ENCODE results near the gene TUBB3.
"Not testable (repeated sequence)": the region's sequence is repeated elsewhere in the genome, so short reads cannot be mapped to it uniquely, and the experiment has no call there.

TUBB3 gene

DNA sequence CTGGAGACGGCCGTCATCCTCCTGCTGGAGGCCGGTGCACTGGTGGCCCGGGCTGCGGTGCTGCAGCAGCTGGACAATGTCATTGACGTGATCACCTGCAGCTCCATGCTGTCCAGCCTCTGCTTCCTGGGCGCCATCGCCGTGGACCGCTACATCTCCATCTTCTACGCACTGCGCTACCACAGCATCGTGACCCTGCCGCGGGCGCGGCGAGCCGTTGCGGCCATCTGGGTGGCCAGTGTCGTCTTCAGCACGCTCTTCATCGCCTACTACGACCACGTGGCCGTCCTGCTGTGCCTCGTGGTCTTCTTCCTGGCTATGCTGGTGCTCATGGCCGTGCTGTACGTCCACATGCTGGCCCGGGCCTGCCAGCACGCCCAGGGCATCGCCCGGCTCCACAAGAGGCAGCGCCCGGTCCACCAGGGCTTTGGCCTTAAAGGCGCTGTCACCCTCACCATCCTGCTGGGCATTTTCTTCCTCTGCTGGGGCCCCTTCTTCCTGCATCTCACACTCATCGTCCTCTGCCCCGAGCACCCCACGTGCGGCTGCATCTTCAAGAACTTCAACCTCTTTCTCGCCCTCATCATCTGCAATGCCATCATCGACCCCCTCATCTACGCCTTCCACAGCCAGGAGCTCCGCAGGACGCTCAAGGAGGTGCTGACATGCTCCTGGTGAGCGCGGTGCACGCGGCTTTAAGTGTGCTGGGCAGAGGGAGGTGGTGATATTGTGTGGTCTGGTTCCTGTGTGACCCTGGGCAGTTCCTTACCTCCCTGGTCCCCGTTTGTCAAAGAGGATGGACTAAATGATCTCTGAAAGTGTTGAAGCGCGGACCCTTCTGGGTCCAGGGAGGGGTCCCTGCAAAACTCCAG lies 3.4 kb upstream of the TUBB3 start:
- no peak for DNase-seq

DNA sequence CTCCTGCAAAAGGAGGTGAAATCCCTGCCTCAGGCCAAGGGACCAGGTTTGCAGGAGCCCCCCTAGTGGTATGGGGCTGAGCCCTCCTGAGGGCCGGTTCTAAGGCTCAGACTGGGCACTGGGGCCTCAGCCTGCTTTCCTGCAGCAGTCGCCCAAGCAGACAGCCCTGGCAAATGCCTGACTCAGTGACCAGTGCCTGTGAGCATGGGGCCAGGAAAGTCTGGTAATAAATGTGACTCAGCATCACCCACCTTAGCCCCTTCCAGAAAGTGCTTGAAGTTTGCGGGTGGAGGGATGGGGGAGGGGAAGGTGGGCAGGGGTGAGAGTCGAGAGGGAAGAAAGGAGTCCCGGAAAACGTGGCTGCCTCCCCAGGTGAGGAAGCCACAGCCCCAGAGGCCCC lies 2.4 kb upstream of the TUBB3 start:
- no peak for DNase-seq

DNA sequence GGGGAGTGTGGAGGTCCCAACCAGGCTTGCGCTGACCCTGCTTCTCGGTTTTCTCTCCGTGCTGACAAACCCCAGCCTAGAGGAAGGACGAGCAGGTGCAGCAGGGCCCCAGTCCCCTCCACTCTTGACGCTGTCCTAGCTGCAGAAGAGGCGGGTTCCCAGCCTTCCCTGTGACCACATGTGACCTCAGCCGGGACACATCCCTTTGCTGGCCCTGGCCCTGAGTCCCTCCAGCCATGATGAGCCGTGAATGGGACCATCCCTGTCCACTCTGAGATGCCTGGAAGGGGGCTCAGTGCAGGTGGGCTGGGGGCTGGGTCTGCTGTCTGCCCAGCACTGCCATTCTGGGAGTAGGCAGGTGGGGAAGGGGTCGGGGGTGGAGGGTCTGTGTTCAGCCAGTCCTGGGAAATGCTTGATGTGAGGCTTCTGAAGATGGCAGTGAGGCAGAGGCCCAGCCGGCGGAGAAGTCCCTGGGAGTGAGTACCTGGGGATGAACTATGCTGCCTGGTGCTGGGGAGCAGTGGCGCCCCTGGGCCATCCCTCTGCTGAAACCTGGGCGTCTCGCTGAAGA lies 1.9 kb upstream of the TUBB3 start:
- DNase-seq: no peak

DNA sequence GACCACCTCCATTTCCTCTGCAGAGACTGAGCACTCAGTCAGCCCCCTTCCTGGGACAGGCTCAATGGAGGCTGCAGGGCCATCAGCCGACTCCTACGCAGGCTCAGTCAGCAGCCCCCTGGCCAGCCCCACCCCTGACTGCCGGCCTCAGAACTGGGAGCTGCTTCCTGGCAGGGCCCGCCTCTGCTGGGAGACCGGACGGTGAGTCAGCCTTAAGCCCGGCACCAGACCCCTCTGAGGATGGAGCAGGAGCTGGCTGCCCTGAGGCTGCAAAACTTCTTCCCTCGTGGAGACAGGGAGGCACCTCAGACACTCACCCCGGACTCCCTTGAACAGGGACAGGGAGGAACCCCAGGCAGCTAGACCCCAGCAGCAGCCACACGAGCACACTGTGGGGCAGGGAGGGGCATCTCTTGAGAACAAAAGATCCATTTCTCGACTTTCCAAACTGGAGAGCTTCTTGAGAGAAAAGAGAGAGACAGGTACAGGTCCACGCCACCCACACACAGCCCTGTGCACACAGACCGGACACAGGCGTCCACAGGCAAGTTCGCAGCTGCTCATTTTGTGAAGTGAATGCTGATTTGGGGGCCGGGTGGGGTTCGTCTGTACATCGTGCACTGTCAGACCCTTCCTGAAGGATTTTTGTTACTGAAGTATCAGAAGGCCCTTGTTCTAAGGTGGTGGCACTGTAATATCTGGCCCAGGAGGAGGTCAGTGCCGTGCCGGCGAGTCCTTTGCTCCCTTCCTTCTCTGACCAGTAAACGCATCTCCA lies 1.3 kb upstream of the TUBB3 start:
- no peak for DNase-seq

DNA sequence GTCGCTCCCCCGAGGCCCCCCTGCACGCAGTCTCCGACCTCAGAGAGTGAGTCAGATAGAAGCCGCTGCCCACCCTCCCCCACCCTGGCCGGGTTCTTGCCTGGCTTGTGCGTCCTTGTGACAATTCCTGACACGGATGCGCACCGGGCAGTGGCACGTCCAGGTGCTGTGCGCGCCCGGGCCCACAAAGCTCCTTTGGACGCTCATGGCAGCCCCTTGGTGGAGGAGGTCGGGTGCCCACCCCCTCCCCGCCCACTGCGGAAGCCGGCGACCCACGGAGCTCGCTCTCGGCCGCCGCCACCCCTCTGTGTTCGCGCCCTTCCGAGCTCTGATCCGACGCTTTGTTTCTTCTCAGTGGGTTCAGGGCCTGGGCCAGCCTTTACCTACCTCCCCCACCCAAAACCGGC lies 662 bp upstream of the TUBB3 start:
- no peak for DNase-seq

DNA sequence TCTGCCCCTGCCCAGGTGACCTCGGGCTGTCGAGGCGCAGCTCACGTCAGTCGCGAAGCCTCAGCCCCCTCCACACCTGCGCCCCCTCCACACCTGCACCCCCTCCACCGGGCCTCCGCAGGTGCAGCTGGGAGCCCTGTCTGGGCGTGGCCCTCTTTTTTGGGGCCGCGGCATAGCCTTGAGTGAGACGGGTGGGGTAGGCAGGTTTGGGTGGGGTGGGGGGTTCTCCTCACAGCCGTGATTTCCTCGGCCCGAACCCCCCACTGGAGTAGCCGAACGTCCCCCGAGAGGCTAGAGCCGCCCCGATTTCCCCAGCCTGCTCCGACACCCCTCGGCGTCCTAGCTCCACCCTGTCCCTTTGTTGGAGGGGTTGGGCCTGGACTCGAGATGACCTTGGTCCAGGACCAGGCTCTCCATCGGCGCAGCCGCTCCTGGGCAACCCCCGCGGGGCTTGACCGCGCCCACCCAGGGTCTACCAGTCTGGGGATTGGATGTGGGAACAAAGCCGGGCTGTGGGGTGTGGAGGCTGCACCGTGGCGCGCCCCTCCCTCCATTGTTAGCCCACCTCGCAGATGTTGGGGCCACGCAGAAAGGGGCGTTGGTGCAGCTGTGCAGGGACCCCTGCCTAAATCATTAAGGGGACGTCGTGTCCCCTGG lies 626 bp downstream of the TUBB3 start:
- DNase-seq: no peak

DNA sequence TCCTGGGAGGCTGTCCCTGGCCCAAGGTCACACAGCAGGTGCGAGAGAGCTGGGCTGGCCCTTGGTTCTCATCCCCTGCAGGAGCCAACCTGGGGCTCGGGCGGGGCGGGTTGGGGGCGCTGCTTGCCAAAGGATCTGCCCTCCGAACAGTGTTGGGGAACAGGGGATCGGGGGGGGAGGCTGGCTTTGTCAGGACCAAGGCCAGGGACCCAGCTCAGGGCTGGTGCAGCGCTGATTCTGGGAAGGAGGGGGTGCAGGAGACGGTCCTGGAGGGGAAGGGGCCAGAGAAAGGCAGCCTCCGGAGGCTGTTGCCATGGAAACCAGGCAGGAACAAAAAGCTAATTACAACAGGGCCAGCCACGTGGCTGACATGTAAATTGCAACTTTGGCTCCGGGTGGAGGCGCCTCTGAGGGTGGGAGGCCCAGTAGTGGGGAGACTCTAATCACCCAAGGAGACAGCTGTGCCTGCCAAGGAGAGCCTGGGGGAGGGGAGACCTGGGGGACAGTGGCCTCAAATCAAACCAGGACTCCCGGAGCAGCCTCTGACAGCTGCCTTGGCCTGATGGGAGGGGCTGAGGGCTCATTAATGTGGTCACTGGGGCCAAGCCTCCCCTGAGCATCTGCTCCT lies 1.3 kb downstream of the TUBB3 start:
- no peak for DNase-seq

DNA sequence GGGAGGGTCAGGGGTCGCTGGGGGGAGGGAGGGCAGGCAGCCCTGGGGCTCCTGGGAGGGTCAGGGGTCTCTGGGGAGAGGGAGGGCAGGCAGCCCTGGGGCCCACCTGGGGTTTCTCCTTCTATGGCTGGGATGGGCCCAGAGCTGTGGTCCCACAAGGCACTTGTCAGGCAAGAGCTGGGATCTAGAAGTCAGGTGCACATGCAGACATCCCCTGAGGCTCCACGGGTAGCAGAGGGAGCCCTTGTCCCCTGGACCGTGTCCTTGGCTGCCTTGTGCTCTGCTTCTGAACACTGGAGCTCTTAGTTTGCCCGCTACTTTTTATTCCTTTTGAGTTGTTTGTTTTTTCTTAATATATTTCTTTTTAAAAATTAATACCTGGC lies 1.8 kb downstream of the TUBB3 start:
- no peak for DNase-seq

DNA sequence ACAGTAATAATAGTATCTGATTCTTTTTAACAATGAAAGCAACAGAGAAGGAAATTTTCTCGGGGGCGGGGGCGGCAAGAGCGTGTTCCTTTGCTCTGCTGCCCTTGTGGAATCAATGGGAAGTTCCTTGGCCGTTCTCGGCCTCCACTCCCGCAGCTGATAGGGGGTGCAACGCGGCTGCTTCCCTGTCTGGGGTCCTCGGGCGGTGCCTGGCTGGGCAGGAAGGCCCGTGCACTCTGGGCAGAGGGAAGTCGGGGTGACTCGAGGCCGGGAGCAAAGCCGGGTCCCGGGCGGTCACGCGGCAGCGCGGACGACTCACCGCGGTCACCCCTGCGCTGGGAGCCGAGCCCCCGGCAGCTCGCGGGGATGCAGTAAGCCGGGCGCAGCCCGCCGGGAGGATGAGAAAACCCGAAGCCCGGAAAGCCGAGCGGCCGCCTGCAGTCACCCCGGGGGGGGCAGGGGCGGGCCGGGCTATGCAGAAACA lies 2.5 kb downstream of the TUBB3 start:
- no peak for DNase-seq

DNA sequence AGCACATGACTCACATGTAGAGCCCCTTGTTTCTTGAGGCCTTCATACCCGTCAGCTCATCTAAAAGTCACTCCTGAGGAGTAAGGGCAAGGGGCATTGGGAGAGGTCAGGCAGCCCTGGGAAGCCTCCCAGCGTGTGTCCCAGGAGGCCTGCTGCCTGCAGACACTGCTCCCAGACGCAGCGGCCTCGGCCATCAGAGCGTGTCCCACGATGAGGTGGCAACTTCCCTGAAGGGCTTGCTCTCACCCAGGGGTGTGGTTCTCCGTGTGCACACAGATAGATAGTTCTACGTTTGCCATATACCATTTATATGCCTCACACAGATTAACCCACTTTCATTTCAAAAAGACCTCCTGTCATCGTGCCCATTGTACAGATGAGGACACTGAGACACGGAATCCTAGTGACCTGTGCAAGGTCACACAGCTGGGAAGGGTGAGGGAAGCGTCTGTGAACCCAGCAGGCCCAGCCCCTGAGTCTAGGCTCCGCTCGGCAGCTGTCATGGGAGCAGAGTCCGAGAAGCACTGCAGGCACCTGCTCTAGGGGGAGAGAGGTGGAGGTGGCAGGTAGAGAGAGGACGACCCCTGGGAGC lies 8.3 kb downstream of the TUBB3 start:
- no peak for DNase-seq

DNA sequence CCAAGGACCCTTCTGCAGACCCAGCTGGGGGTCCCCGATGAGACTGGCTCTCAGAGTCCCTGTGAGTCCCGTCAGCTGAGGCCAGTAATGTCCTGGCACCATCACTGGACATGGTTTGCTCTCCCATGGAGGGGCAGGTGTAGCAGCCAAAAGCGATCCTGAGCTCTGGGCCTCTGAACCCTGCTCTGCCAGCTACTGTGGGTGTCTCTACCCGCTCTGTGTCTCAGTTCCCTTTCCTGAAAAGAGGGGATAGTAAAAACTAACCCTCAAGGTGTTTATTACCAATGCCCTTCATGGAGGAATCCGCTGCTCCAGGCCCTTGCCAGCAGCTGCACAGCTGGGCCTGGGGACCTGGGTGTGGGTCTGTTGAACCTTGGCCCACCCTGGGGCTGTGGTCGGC lies 8.8 kb downstream of the TUBB3 start:
- no peak for DNase-seq

DNA sequence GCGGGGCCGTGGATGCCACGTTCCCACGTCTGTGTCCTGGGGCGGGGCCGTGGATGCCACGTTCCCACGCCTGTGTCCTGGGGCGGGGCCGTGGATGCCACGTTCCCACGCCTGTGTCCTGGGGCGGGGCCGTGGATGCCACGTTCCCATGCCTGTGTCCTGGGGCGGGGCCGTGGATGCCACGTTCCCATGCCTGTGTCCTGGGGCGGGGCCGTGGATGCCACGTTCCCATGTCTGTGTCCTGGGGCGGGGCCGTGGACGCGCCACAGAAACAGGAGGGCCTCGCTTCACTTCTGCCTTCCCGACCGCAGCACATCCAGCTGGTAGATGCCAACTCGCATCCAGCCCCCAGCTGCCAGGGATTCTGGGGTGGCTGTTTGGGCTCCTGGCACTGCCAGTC lies 10.9 kb downstream of the TUBB3 start:
- DNase-seq: not testable (repeated sequence)

DNA sequence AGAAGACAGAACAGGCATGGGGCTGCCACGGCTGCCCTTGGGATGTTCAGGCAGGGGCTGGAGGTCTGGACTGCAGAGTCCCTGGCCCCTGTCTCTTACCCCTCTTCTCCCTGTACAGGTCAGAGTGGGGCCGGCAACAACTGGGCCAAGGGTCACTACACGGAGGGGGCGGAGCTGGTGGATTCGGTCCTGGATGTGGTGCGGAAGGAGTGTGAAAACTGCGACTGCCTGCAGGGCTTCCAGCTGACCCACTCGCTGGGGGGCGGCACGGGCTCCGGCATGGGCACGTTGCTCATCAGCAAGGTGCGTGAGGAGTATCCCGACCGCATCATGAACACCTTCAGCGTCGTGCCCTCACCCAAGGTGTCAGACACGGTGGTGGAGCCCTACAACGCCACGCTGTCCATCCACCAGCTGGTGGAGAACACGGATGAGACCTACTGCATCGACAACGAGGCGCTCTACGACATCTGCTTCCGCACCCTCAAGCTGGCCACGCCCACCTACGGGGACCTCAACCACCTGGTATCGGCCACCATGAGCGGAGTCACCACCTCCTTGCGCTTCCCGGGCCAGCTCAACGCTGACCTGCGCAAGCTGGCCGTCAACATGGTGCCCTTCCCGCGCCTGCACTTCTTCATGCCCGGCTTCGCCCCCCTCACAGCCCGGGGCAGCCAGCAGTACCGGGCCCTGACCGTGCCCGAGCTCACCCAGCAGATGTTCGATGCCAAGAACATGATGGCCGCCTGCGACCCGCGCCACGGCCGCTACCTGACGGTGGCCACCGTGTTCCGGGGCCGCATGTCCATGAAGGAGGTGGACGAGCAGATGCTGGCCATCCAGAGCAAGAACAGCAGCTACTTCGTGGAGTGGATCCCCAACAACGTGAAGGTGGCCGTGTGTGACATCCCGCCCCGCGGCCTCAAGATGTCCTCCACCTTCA lies 11.7 kb downstream of the TUBB3 start:
- no peak for DNase-seq

DNA sequence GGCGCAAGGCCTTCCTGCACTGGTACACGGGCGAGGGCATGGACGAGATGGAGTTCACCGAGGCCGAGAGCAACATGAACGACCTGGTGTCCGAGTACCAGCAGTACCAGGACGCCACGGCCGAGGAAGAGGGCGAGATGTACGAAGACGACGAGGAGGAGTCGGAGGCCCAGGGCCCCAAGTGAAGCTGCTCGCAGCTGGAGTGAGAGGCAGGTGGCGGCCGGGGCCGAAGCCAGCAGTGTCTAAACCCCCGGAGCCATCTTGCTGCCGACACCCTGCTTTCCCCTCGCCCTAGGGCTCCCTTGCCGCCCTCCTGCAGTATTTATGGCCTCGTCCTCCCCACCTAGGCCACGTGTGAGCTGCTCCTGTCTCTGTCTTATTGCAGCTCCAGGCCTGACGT lies 12.5 kb downstream of the TUBB3 start:
- DNase-seq: not testable (repeated sequence)

DNA sequence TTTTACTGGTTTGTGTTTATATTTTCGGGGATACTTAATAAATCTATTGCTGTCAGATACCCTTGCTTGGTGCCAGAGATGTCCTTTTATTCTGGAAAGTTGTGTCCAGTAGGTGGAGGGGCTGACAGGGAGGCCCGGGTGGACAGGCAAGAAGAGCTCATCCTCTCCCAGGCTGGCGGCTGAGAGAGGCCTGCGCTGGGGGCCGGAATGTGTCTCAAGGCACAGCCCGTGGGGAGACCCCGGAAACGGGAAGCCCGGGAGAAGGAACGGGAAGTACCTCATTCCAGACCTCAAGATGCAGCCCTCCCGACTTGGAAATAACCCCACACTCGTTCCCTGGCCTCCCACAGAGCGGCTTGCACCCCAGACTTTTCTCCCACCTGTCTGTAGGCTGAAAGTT lies 12.9 kb downstream of the TUBB3 start:
- DNase-seq: no peak

DNA sequence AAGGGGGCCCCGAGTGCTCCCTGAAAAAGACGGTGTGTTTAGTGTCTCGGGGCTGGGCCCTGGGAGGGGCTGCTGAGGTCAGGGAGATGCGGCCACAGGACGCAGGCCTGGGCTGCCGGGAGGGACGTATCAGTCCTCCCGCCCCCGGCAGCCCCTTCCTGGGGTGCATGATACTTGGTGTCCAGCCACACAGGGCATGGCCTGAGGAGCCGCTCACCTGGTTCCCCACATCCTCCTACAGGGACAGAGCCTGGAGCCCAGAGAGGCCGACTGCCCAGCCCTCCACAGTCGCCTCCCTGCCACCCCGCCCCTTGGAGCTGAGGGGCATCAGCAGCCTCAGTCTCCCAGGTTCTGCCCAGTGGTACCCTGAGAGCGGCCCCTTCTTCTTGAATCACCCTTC lies 13.4 kb downstream of the TUBB3 start:
- DNase-seq: no peak

DNA sequence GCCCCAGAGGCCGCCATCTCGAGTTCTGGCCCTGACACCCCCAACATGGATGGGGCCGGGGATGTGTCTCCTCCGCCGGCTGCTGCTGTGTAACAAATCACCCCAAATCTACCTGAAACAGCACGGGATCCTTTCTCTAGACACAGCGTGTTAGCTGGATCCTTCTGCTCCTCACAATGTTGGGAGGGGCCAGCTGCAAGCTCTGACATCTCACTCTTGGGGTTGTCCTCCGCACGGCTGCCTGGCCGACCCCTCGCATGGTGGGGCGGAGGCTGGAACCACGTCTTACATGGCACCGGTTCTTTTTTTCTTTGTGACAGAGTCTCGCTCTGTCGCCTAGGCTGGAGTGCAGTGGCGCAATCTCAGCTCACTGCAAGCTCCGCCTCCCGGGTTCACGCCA lies 13.8 kb downstream of the TUBB3 start:
- no peak for DNase-seq

DNA sequence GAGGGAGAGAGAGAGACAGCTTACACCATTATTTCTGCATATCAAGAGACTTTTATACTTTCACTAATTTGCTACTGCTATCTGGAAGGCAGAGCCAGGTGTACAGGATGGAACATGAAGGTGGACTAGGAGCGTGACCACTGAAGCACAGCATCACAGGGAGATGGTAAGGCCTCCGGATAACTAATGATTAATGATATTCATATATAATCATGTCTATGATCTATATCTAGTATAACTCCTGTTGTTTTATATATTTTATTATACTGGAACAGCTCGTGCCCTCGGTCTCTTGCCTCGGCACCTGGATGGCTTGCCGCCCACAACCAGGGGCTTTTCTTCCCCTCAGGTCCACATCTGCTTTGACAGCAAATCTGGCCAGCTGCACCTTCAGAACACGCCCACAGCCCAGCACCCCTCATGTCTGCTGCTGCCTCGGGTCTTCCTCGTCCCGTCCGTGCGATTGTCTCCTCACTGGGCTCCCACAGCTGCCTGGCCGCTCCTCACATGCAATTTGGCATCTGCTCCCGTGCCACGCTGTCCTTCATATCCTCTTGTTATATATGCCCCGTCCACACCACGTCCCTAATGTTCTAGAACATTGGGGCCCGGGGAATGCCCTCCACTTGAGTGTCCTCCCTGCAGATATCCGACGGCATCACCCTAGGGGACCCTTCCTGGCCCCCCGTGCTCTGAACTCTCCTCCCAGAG lies 15.2 kb downstream of the TUBB3 start:
- DNase-seq: no peak

DNA sequence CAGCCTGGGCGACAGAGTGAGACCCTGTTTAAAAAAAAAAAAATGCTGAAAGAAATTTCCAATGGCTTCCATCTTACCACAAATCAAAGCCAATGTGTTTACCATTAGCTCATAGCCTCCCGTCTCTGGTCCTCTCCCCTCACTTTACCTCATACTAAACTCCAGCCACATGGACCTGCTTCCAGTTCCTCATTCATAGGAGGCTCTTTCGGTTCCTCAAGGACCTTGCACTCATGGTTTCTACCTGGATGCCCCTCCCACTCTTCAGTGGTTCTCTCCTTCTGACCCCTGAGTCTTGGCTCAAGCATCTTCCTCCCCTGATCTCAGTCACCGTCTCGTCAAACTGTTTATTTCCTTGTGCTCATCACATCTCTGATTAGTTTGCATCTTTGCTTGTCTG lies 21.6 kb downstream of the TUBB3 start:
- DNase-seq: no peak

DNA sequence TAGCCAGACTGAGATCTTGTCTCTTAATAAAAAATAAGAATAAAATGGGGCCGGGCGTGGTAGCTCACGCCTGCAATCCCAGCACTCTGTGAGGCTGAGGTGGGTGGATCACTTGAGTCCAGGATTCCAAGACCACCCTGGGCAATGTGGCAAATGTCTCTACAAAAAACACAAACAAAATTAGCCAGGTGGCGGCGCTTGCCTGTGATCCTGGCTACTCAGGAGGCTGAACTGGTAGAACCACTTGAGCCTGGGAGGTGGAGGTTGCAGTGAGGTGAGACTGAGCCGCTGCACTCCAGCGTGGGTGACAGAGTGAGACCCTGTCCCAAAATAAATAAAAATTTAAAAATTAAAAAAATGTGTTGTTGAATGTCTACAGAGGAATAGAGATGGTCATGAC lies 22.5 kb downstream of the TUBB3 start:
- DNase-seq: no peak

DNA sequence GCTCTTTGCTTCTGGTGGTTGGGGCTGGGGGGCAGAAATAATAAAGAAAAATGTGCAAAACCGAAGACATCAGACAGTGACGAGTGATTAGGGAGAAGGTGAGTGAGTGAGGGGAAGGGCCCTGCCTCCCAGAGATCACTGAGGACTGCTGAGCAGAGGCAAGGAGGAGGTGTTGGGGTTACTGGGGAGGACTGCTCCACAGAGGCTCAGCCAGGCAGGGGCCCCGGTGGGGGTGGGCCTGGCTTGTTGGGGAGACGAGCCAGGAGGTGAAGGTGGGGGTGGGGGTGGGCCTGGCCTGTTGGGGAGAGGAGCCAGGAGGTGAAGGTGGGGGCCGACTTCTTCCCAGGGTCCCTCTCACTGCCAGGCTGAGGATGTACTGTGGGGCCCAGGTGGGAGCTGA lies 23.4 kb downstream of the TUBB3 start:
- no peak for DNase-seq
